Measurements from ENCODE around the gene ITGB4.

The ITGB4 gene

GRCh38 chr17:75731086-75731715 lies 9.9 kb downstream of the ITGB4 start:
- Mint-ChIP-seq H3K9me3 (no peaks in the 10 kb centered on the region), H3K36me3 (ENCODE audit: low read depth) (no peaks in the 10 kb centered on the region), H3K27ac (no peak overlapping the region), H3K27me3 (ENCODE audit: low read depth) (no peaks in the 10 kb centered on the region), H3K4me1 (ENCODE audit: low read depth) (no peaks in the 10 kb centered on the region), H3K4me3 (no peak overlapping the region)
- no peak for DNase-seq (ENCODE audit: low spot score)

DNA sequence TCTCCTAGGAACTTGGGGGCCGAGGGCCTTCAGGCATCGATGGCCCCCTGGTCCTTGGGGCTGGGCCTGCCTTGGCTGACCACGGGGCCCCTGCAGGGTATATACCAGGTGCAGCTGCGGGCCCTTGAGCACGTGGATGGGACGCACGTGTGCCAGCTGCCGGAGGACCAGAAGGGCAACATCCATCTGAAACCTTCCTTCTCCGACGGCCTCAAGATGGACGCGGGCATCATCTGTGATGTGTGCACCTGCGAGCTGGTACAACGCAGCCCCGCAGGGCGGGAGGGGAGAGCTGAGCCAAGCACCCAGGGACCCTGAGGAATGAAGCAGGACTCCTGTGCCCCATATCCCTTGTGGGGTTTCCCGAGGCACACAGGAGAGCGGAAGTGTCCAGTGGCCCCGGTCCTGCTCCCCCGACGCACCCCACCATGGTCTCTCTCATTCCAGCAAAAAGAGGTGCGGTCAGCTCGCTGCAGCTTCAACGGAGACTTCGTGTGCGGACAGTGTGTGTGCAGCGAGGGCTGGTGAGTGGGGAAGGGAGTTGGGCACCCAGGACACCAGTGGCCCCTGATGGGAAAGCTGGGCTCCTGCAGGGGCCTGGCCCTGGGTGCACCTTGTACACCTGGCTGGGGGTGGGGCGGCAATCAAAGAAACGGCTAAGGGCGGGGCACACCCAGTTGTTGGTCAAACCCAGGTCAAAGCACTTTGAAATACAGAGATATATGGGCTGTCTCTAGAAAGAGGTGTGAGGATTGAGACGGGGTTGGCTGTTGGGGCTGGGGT lies 10.6 kb downstream of the ITGB4 start:
- Mint-ChIP-seq H3K4me1 (ENCODE audit: low read depth) (no peaks in the 10 kb centered on the region), H3K36me3 (ENCODE audit: low read depth) (no peaks in the 10 kb centered on the region), H3K9me3 (no peaks in the 10 kb centered on the region), H3K27ac (no peak overlapping the region), H3K27me3 (ENCODE audit: low read depth) (no peaks in the 10 kb centered on the region), H3K4me3 (no peak overlapping the region)
- no peak for DNase-seq (ENCODE audit: low spot score)

DNA sequence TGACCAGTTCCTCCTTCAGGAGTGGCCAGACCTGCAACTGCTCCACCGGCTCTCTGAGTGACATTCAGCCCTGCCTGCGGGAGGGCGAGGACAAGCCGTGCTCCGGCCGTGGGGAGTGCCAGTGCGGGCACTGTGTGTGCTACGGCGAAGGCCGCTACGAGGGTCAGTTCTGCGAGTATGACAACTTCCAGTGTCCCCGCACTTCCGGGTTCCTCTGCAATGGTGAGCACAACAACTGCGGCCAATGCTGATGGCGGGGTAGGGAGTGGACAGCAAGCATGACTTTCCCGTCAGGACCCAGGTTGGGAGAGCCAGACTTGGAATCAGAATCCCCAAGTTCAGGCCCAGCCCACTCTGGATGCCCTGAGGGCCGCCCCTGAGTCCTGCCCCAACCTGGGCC lies 12.2 kb downstream of the ITGB4 start:
- H3K27me3 Mint-ChIP-seq (ENCODE audit: low read depth) = no peaks in the 10 kb centered on the region
- no peak overlapping the region for H3K27ac Mint-ChIP-seq
- DNase-seq (ENCODE audit: low spot score) = no peak
- no peaks in the 10 kb centered on the region for H3K9me3 Mint-ChIP-seq
- H3K4me3 Mint-ChIP-seq = no peak overlapping the region
- H3K4me1 Mint-ChIP-seq (ENCODE audit: low read depth) = peaks cover 7% of the 10 kb centered on the region
- H3K36me3 Mint-ChIP-seq (ENCODE audit: low read depth) = no peaks in the 10 kb centered on the region

DNA sequence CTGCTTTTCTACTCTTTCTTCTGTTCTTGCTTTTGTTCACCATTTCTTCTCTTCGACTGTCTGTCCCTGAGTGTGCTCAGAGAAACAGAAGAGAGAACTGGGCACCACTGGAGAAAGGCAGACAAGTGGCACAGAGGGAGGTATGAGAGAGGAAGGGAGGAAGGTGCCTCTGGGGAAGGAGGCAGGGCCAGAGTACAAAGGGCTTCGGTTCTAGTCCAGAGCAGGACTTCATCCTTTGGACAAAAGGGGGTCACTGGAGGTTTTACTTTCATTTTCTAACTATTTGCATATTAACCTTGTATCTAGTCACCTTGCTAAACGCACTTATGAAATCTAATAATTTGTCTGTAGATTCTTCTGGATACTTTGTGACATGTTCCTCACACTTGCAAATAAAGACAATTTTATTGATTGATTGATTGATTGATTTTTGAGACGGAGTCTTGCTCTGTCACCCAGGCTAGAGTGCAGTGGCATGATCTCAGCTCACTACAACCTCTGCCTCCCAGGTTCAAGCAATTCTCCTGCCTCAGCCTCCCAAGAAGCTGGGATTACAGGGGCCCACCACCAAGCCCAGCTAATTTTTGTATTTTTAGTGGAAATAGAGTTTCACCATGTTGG lies 13.5 kb downstream of the ITGB4 start:
- no peaks in the 10 kb centered on the region for H3K36me3 Mint-ChIP-seq (ENCODE audit: low read depth)
- no peaks in the 10 kb centered on the region for H3K27me3 Mint-ChIP-seq (ENCODE audit: low read depth)
- no peaks in the 10 kb centered on the region for H3K9me3 Mint-ChIP-seq
- H3K4me1 Mint-ChIP-seq (ENCODE audit: low read depth) = peaks cover 9% of the 10 kb centered on the region
- no peak overlapping the region for H3K27ac Mint-ChIP-seq
- no peak for DNase-seq (ENCODE audit: low spot score)
- no peak overlapping the region for H3K4me3 Mint-ChIP-seq

DNA sequence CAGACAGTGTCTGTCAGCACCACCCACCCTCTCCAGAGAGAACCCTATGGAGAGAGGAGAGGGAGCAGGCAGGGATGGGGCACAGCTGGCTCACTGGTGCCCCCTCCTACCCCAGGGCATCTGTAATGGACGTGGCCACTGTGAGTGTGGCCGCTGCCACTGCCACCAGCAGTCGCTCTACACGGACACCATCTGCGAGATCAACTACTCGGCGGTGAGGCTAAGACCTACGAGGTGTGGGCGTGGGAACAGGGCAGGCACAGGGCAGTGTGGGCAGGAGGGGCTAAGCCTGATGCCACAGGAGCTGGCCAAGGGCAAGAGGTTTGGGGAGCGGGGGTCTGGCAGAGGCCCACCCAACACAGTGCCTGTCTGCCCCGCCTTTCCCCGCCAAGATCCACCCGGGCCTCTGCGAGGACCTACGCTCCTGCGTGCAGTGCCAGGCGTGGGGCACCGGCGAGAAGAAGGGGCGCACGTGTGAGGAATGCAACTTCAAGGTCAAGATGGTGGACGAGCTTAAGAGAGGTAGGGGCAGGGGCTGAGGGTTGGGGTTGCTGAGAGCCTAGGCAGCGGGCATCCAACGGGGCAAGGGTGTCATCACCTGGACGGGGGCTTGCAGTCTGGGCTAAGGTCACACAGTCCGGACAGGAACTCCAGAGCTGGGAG lies 15.0 kb downstream of the ITGB4 start:
- H3K36me3 Mint-ChIP-seq (ENCODE audit: low read depth) = no peaks in the 10 kb centered on the region
- no peak overlapping the region for H3K4me3 Mint-ChIP-seq
- no peak overlapping the region for H3K27ac Mint-ChIP-seq
- DNase-seq (ENCODE audit: low spot score) = no peak
- H3K27me3 Mint-ChIP-seq (ENCODE audit: low read depth) = no peaks in the 10 kb centered on the region
- peaks cover 9% of the 10 kb centered on the region for H3K4me1 Mint-ChIP-seq (ENCODE audit: low read depth)
- H3K9me3 Mint-ChIP-seq = no peaks in the 10 kb centered on the region

GRCh38 chr17:75737133-75737962 lies 16.1 kb downstream of the ITGB4 start:
- DNase-seq (ENCODE audit: low spot score) = no peak
- Mint-ChIP-seq H3K4me1 (ENCODE audit: low read depth) (peaks cover 9% of the 10 kb centered on the region), H3K27ac (no peak overlapping the region), H3K27me3 (ENCODE audit: low read depth) (no peaks in the 10 kb centered on the region), H3K36me3 (ENCODE audit: low read depth) (no peaks in the 10 kb centered on the region), H3K4me3 (no peak overlapping the region), H3K9me3 (no peaks in the 10 kb centered on the region)

- Mint-ChIP-seq H3K36me3 (ENCODE audit: low read depth) (no peaks in the 10 kb centered on the region), H3K27ac (peak overlapping the region; percentile 88), H3K4me1 (ENCODE audit: low read depth) (peaks cover 9% of the 10 kb centered on the region), H3K9me3 (no peaks in the 10 kb centered on the region), H3K4me3 (peak overlapping the region; percentile 43), H3K27me3 (ENCODE audit: low read depth) (no peaks in the 10 kb centered on the region)
- peak; percentile 33 for DNase-seq (ENCODE audit: low spot score)
These were observed 17.1 kb downstream of the ITGB4 start for GRCh38 chr17:75738218-75738802.

DNA sequence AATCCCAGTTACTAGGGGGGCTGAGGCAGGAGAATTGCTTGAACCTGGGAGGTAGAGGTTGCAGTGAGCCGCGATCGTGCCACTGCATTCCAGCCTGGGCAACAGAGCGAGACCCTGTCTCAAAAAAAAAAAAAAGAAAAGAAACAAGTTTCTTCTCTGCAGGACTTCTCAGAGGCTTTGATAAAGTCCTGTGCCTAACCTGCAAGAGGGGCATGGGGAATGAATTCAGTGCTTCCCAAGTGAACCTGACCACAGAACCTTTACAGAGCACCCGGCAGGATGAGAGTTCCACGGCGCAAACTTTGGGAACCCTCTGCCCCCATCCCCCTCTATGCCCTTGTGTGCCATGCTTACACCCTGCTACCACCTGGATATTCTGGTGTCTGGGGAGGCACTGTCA lies 17.9 kb downstream of the ITGB4 start:
- H3K27me3 Mint-ChIP-seq (ENCODE audit: low read depth) = no peaks in the 10 kb centered on the region
- peaks cover 9% of the 10 kb centered on the region for H3K4me1 Mint-ChIP-seq (ENCODE audit: low read depth)
- no peak overlapping the region for H3K27ac Mint-ChIP-seq
- no peak overlapping the region for H3K4me3 Mint-ChIP-seq
- no peak for DNase-seq (ENCODE audit: low spot score)
- no peaks in the 10 kb centered on the region for H3K9me3 Mint-ChIP-seq
- no peaks in the 10 kb centered on the region for H3K36me3 Mint-ChIP-seq (ENCODE audit: low read depth)

- no peak overlapping the region for H3K27ac Mint-ChIP-seq
- no peak overlapping the region for H3K4me3 Mint-ChIP-seq
- no peak for DNase-seq (ENCODE audit: low spot score)
- no peaks in the 10 kb centered on the region for H3K36me3 Mint-ChIP-seq (ENCODE audit: low read depth)
- no peaks in the 10 kb centered on the region for H3K9me3 Mint-ChIP-seq
- H3K4me1 Mint-ChIP-seq (ENCODE audit: low read depth) = peaks cover 9% of the 10 kb centered on the region
- H3K27me3 Mint-ChIP-seq (ENCODE audit: low read depth) = no peaks in the 10 kb centered on the region
These were observed 18.5 kb downstream of the ITGB4 start for GRCh38 chr17:75739801-75740200.

- Mint-ChIP-seq H3K27ac (no peak overlapping the region), H3K9me3 (no peaks in the 10 kb centered on the region), H3K36me3 (ENCODE audit: low read depth) (no peaks in the 10 kb centered on the region), H3K4me3 (no peak overlapping the region), H3K27me3 (ENCODE audit: low read depth) (no peaks in the 10 kb centered on the region), H3K4me1 (ENCODE audit: low read depth) (peaks cover 9% of the 10 kb centered on the region)
- DNase-seq (ENCODE audit: low spot score) = no peak
These were observed 19.0 kb downstream of the ITGB4 start for GRCh38 chr17:75740215-75740614.

GRCh38 chr17:75740631-75741077 lies 19.4 kb downstream of the ITGB4 start:
- no peak overlapping the region for H3K4me3 Mint-ChIP-seq
- no peaks in the 10 kb centered on the region for H3K36me3 Mint-ChIP-seq (ENCODE audit: low read depth)
- no peaks in the 10 kb centered on the region for H3K27me3 Mint-ChIP-seq (ENCODE audit: low read depth)
- H3K9me3 Mint-ChIP-seq = no peaks in the 10 kb centered on the region
- no peak for DNase-seq (ENCODE audit: low spot score)
- no peak overlapping the region for H3K27ac Mint-ChIP-seq
- peaks cover 9% of the 10 kb centered on the region for H3K4me1 Mint-ChIP-seq (ENCODE audit: low read depth)

GRCh38 chr17:75742337-75742736 lies 21.1 kb downstream of the ITGB4 start:
- peaks cover 9% of the 10 kb centered on the region for H3K4me1 Mint-ChIP-seq (ENCODE audit: low read depth)
- no peaks in the 10 kb centered on the region for H3K9me3 Mint-ChIP-seq
- H3K27ac Mint-ChIP-seq = no peak overlapping the region
- H3K27me3 Mint-ChIP-seq (ENCODE audit: low read depth) = no peaks in the 10 kb centered on the region
- H3K4me3 Mint-ChIP-seq = no peak overlapping the region
- no peaks in the 10 kb centered on the region for H3K36me3 Mint-ChIP-seq (ENCODE audit: low read depth)
- no peak for DNase-seq (ENCODE audit: low spot score)

DNA sequence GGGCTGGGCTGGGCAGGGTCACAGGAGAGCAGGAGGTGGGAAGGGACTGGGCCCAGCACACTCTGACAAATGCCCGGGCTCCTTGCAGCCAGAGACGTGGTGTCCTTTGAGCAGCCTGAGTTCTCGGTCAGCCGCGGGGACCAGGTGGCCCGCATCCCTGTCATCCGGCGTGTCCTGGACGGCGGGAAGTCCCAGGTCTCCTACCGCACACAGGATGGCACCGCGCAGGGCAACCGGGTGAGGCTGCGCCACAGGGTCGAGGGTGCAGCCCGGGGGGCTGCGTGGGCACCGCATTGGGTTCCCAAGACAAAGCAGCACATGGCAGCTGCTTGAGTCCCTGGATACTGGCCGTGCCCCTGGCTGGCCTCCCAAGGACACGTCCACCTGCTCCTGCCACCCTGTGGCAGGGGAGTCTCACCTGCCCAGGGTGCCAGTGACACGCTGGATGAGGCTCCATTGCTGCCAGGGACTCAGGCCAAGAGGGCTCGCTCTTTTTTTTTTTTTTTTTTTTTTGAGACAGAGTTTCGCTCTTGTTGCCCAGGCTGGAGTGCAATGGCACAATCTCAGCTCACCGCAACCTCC lies 22.5 kb downstream of the ITGB4 start:
- H3K4me1 Mint-ChIP-seq (ENCODE audit: low read depth) = peaks cover 3% of the 10 kb centered on the region
- no peak overlapping the region for H3K4me3 Mint-ChIP-seq
- no peak for DNase-seq (ENCODE audit: low spot score)
- peaks cover 3% of the 10 kb centered on the region for H3K27me3 Mint-ChIP-seq (ENCODE audit: low read depth)
- no peaks in the 10 kb centered on the region for H3K9me3 Mint-ChIP-seq
- no peaks in the 10 kb centered on the region for H3K36me3 Mint-ChIP-seq (ENCODE audit: low read depth)
- H3K27ac Mint-ChIP-seq = no peak overlapping the region
